ENCODE results near the gene DNAJB6. TPM values are rescaled to one million over a fixed set of nuclear protein-coding genes. Genes with fewer than 3 reads are reported as not detected.

Gene DNAJB6
- total and polyA plus RNA-seq, 2 of the 4 experiments (the other 2 are of a cell fraction) = 93.4 to 165 TPM

DNA sequence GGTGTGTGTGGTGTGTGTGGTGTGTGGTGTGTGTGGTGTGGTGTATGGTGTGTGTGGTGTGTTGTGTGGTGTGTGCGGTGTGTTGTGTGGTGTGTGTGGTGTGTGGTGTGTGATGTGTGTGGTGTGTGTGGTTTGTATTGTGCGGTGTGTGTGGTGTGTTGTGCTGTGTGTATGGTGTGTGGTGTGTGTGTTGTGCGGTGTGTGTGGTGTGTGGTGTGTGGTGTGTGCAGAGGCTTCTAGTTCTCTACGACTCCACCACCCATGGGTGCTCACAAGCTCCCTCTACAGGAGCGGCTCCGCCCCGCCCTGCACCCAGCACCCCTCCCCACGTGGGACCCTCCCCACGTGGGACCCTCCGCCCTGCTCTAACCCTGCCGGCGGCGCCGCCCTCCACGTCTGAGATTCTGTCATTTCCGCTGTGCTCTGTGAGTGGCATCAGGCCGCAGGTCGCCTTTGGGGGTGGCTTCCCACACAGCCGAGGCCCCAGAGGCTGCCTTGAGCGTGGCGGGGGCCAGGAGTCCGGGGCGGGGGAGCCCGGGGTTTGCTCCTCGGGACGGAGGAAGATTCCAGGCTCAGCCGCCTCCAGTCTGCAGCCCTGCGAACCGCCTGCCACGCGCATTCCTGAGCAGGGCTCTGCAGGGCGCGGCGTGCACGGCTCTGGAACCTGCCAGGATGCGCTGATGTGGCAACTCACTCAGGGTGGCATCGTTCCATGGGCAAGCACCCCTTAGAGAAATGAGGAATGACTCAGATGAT is 37.0 kb upstream of the DNAJB6 start:
- no peak for DNase-seq
- Histone ChIP-seq H3K9ac (ENCODE audit: low read depth, low read length) (no peak overlapping the region), H3K36me3 (ENCODE audit: control insufficient read depth, insufficient read depth, low read length) (no peaks in the 10 kb centered on the region), H2BK120ac (ENCODE audit: low read depth, low read length) (0 out of 2 replicates have a peak overlapping the region, but pooled peaks have one; percentile 40), H2AK9ac (replicated peaks; ENCODE audit: low read depth, low read length, poor library complexity) (peak overlapping the region; percentile 55), H2AK5ac (ENCODE audit: low read depth, low read length) (peak overlapping the region; percentile 97), H3K4me2 (ENCODE audit: low read depth, low read length) (no peak overlapping the region), H3K18ac (ENCODE audit: low read depth, low read length) (no peak overlapping the region), H2AFZ (replicated peaks; ENCODE audit: low read length, poor library complexity) (peak overlapping the region; percentile 78), H2BK5ac (ENCODE audit: low read depth, low read length, poor library complexity, severe bottlenecking) (peak overlapping the region; percentile 84), H3K4ac (ENCODE audit: low read depth, low read length) (peak overlapping the region; percentile 69; the same call in 1 of the 2 replicates), H2BK15ac (ENCODE audit: low read depth, low read length) (peak overlapping the region; percentile 59; the same call in 2 of the 3 replicates), H2BK20ac (ENCODE audit: low read depth, low read length) (no peak overlapping the region), H3K56ac (ENCODE audit: extremely low read depth, insufficient read depth, low read length) (no peak overlapping the region), H3K4me1 (ENCODE audit: control insufficient read depth, insufficient read depth, low read length) (peaks cover 2% of the 10 kb centered on the region; the same call in 1 of the 2 replicates), H4K20me1 (ENCODE audit: insufficient read depth, low read length) (no peaks in the 10 kb centered on the region), H4K91ac (ENCODE audit: insufficient read depth, low read depth, low read length) (no peak overlapping the region), H3K79me1 (ENCODE audit: low read depth in 1 of 2, low read length in 2 of 2) (peaks cover 0 to 9% of the 10 kb centered on the region in 2 experiments; a peak in 1 of 4 replicates), H3K14ac (replicated peaks; ENCODE audit: low read depth, low read length) (peak overlapping the region; percentile 82), H4K5ac (ENCODE audit: low read depth, low read length) (no peak overlapping the region), H3K4me3 (ENCODE audit: insufficient read depth, low read depth, low read length) (no peak overlapping the region), H4K8ac (ENCODE audit: low read depth in 2 of 2, low read length in 2 of 2) (peak overlapping the region in 1 of 2 experiments; percentile 62; a peak in 2 of 4 replicates), H3K27me3 (ENCODE audit: control insufficient read depth, insufficient read depth, low read length) (no peaks in the 10 kb centered on the region; the same call in 1 of the 2 replicates), H3K23ac (ENCODE audit: low read depth, low read length) (no peak overlapping the region), H3K9me3 (ENCODE audit: control insufficient read depth, insufficient read depth, low read length) (no peaks in the 10 kb centered on the region), H3K9me1 (ENCODE audit: insufficient read depth, low read length) (peaks cover 18% of the 10 kb centered on the region), H3K27ac (ENCODE audit: insufficient read depth, low read length) (no peak overlapping the region)
- ChIA-PET POLR2A (ENCODE audit: unreplicated experiment) (no interaction called here), CTCF (no interaction called here)
- intact Hi-C loops (cut with micrococcal nuclease) (no loop called here), in situ Hi-C loops (cut with MboI; ENCODE audit: low sequenced_read_pairs) (no loop called here), dilution Hi-C loops (cut with HindIII; ENCODE audit: low sequenced_read_pairs, unreplicated experiment) (no loop called here)
- WGBS, 2 experiments (ENCODE audit: extremely low coverage in 2 of 2, insufficient read length in 1 of 2) = 82% methylated on average over 19 of the region's 37 CpGs; no CpG with 5 or more reads in 1 of the 2 experiments
- ATAC-seq (ENCODE audit: low read depth) = no peak
- TF ChIP-seq RFX5 (IDR thresholded peaks at IDR 0.05; ENCODE audit: low read depth, low read length) = no peak
- TF ChIP-seq RAD21 (IDR thresholded peaks at IDR 0.05; ENCODE audit: low read length) = no peak
- no TSS peak for BruUV-seq (replicated peaks)

Data from IMR-90 (cell line).